ENCODE data around the gene DNAJC5.

DNA sequence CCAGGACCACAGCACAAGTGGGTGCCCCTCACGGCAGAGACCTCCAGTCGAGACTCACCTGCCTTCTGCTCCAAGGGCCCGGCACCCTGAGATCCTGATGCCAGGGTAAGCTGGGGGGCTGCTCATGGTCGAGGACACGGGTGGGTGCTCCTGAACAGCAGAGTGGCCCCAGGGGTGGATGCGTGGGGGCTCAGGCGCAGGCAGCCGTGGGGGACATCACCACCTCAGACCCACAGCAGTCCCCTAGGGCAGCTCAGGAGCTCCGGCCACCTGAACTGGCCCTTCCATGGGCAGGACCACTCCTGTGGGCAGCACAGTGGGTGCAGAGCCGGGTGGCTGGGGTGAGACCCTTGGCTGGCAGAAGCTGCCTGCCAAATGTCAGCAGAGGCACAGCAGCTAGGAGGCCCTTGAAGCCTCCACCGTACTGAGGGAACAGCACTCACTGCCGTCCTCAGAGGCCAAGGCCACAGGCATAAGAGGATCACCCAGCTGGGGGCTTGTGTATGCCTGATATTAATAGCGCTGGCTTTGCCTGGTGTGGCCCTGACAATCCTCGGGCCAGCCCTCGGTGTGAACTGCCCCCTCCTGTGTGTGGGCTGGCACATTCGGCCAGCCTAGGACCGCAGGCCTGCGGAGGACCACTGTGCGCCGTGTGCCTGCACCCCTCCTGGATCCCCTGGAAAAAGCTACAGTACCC is 55.9 kb downstream of the DNAJC5 start:
- TF ChIP-seq POLR2A (conservative IDR thresholded peaks at IDR 0.05): no peak
- TF ChIP-seq, protein P1, sequence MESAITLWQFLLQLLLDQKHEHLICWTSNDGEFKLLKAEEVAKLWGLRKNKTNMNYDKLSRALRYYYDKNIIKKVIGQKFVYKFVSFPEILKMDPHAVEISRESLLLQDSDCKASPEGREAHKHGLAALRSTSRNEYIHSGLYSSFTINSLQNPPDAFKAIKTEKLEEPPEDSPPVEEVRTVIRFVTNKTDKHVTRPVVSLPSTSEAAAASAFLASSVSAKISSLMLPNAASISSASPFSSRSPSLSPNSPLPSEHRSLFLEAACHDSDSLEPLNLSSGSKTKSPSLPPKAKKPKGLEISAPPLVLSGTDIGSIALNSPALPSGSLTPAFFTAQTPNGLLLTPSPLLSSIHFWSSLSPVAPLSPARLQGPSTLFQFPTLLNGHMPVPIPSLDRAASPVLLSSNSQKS (CRISPR knock-in tag; IDR thresholded peaks at IDR 0.05): no peak
- no peak for TF ChIP-seq ZNF24 (IDR thresholded peaks at IDR 0.05)
- no peak for TF ChIP-seq SIN3A (IDR thresholded peaks at IDR 0.05; ENCODE audit: borderline replicate concordance in 2 of 2, control insufficient read depth in 1 of 2, low read depth in 2 of 2, low read length in 2 of 2)
